HG03520 (cell line): ENCODE results near the gene H1-8.
"Not testable (repeated sequence)": the region's sequence is repeated elsewhere in the genome, so short reads cannot be mapped to it uniquely, and the experiment has no call there.

Experiments
- ATAC-seq: cut with Tn5 transposase; IDR thresholded peaks from one replicate; pipeline ENCODE4 v1.9.1; 2021; ENCODE audit warnings: mild to moderate bottlenecking, moderate library complexity; ENCODE audit not compliant: unreplicated experiment

The H1-8 gene

GRCh38 chr3:129543156-129543790, at the start of gene H1-8:
H1-8 (plus strand) TSS chr3:129543175; CDS start chr3:129543219, 44 bp downstream.
- no peak for ATAC-seq

GRCh38 chr3:129493206-129493605, 49.8 kb upstream of the H1-8 start:
- no peak for ATAC-seq

GRCh38 chr3:129494499-129494898, 48.5 kb upstream of the H1-8 start:
- not testable (repeated sequence) for ATAC-seq

GRCh38 chr3:129495006-129495639, 47.9 kb upstream of the H1-8 start:
- not testable (repeated sequence) for ATAC-seq

GRCh38 chr3:129497876-129498275, 45.1 kb upstream of the H1-8 start:
- not testable (repeated sequence) for ATAC-seq

- not testable (repeated sequence) for ATAC-seq
Observed at GRCh38 chr3:129498603-129499488, 44.1 kb upstream of the H1-8 start.

- ATAC-seq: not testable (repeated sequence)
Observed at GRCh38 chr3:129499604-129500333, 43.2 kb upstream of the H1-8 start.

- ATAC-seq: no peak
Observed at GRCh38 chr3:129500334-129500658, 42.7 kb upstream of the H1-8 start.

GRCh38 chr3:129501630-129502029, 41.3 kb upstream of the H1-8 start:
- ATAC-seq: no peak

- ATAC-seq: no peak
Observed at GRCh38 chr3:129502641-129503408, 40.1 kb upstream of the H1-8 start.

- ATAC-seq: no peak
Observed at GRCh38 chr3:129503471-129504291, 39.3 kb upstream of the H1-8 start.

- no peak for ATAC-seq
Observed at GRCh38 chr3:129504471-129505100, 38.4 kb upstream of the H1-8 start.

GRCh38 chr3:129505341-129505740, 37.6 kb upstream of the H1-8 start:
- no peak for ATAC-seq

- ATAC-seq: no peak
Observed at GRCh38 chr3:129506231-129506742, 36.7 kb upstream of the H1-8 start.

GRCh38 chr3:129507181-129507831, 35.7 kb upstream of the H1-8 start:
- no peak for ATAC-seq

- no peak for ATAC-seq
Observed at GRCh38 chr3:129512595-129512994, 30.4 kb upstream of the H1-8 start.

GRCh38 chr3:129513705-129514104, 29.3 kb upstream of the H1-8 start:
- no peak for ATAC-seq

GRCh38 chr3:129514110-129514509, 28.9 kb upstream of the H1-8 start:
- no peak for ATAC-seq
